Stimulated activated CD4-positive, alpha-beta T cell treated with anti-CD3 and anti-CD28 coated beads, Interleukin-2, amount 100 ng/mL, for 4 hours (primary cell): ENCODE measurements around the gene CLSTN2.

Experiments
- DNase-seq: peaks from one replicate; pipeline ENCODE4 v3.0.0-alpha.2; 2020; ENCODE audit warnings: low read depth

The CLSTN2 gene

DNA sequence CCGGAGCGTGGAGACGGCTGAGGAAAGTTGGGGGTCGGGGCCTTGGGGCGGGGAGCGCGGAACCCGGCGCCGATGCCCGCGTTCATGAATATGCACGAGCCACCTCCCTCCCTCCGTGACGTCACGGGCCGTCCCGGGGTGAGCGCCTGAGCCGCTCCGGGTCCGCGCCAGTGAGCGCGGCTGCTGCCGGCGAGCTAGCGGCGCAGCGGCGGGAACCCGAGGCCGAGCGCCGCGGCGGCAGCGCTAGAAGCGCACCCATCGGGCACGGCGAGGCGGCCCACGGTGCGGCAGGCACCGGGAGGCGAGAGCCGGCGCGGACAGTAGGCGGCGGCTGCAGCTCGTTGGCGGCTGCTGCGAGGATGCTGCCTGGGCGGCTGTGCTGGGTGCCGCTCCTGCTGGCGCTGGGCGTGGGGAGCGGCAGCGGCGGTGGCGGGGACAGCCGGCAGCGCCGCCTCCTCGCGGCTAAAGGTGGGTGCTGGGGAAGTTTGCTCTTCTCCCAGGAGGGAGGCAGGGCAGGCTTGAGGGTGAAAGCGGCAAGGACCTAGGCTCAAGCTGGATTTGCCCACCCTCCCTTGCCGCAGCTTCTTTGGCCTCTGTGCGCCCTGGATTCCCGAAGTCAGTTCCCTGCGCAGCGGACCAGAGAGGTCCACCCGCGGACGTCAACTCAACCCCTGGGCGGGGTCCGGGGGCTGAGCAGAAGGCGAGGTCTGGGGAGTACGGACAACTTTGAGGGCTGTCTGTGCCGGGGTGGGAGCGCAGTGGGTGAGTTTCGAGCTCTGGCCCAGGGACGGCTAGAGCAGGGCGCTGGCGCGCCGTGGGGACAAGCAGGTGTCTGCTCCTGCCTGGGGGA lies at the start of gene CLSTN2:
Gene CLSTN2 (plus strand): TSS at position 170 of the 850 bp plus-strand sequence.
- DNase-seq, result no peak

DNA sequence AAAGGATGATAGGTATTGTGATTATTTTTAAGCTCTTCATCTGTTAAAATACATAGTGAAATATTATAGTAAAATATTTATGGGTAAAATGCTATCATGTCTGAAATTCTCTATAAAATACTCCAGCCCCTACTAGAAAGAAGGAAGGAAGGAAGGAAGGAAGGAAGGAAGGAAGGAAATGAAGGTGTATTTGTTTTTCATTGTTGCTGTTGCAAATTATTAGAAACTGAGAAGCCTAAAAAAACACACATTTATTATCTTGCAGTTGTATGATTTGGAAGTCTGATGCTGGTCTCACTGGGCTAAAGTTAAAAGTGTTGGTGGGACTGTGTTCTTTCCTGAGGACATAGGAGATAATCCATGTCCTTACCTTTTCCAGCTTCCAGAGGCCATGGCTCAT lies 47.6 kb upstream of the CLSTN2 start:
- DNase-seq, result no peak

DNA sequence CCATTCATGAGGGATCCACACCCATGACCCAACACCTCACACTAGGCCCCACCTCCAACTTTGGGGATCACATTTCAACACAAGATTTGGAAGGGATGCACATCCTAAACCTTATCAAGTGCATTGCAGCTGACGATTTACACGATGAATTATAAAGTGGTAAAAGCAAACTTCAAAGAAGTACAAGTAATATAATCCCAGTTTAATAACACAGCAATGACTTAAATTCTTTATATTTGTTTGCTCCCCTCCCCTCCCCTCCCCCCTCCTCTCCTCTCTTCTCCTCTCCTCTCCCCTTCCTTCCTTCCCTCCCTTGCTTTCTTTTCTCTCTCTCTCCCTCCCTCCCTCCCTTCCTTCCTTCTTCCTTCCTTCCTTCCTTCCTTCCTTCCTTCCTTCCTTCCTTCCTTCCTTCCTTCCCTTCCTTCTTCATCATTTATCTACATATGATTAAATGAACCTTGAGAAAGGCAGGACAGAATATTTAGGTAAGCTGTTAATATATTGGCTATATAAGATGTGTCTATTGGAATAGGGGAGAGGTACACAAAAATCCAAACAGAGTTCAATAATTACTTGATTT lies 46.3 kb upstream of the CLSTN2 start:
- DNase-seq, result no peak

DNA sequence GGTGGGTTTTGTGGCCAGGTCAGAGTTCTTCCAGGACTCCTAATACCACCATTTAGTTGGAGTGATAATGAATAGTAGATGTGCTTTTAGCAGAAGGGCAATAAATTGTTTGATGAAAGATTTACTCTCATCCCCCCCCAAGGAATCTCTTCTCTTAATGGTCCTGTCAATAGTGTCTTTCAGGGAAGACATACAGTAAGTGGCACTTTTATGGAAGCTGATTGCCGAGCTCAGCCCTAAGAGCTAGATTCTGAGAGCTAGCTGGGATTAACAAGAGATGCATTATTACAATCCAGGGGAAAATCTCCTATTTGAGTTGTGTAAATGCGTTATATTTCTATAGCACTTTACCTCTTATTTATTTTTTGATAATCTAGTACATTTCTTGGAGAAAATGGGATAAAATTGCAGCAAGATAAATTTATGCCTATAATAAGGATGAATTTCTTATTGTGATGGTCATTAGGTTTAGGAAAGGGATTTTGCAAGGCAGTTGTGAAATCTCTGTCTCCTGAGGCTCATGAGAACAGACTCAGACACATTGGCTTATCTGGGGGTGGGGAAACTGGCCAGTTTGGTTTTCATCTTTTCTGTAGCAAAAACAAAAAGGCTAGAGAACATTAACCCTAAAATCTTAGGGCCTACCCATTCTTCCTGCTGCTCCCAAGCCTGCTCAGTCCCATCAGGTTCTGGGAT lies 41.6 kb upstream of the CLSTN2 start:
- no peak for DNase-seq

DNA sequence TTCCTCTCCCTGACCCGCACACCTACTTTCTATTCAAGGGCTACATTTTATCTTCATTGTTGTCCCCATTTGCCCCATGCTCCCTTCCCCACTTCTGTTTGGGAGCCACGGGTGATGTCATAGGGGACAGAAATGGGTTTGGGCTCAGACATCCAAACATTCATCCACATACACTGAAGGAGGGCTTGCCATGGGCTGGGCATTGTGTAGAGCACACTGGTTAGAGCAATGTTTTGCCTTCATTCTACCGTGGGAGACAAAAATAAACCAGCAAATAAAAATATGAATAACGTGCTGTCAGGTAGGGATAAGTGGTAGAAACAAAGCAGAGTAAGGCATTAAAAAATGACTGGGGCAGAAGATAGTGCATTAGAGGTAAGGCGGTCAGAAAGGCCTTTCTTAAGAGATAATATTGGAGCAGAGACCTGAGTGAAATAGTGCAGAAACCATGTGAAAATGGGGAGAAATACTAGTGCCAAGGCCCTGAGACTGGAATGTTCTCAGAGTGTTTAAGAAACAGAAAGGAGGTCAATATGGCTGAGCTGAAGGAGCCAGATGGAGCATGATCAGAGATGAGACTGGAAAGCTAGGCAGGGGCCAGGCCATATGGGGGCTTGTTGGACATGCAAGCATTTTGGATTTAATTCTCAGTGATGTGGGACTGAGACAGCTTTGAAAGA lies 40.9 kb upstream of the CLSTN2 start:
- DNase-seq, result no peak

DNA sequence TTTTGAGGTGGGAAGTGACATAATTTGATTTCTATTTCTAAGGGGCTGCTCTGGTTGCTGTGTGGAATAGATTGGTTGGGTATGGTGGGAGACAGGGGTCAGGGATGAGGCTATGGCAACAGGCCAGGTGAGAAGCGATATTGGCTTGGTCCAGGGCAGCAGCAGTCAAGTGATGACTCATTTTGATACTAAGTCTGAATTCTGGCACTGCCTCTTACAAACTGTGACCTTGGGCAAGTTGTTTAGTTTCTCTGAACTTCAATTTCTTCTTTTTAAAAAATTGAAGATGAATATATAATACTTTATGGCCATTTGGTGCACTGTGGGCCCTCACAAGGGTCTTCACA lies 40.4 kb upstream of the CLSTN2 start:
- DNase-seq, result no peak

DNA sequence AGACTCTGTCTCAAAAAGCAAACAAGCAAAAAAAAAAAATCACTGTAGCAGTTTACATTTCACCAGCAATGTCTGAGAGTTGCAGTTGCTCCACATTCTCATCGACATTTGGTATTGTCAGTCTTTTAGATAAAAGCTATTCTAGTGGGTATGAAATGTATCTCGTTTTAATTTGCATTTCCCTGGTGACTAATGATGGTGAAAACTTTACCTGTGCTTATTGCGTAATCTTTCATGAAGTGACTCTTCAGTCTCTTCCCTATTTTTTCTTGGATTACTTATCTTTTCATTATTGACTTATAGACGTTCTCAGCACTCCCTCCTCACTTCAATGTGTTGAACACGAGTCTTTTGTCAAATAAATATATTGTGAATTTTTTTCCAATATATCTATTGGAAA lies 37.2 kb upstream of the CLSTN2 start:
- no peak for DNase-seq

DNA sequence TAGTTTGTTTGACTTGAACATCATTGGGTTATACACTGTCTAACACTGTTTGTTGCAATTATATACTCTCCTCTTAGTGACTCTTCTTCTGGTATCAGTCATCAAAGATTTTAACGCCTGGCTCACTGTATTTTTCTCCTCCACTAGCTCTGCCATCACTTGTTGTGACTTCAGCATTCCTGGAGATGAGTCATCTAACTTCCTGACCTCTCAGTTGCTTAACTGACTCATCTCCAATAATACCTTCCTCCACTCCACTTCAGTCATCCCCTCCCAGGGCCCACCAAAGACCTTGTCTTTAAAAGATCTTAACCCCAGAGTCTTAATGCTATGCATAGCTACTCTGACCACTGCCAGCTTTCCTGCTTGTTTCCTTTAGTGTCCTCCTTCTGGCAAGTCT lies 28.6 kb upstream of the CLSTN2 start:
- DNase-seq, result no peak

DNA sequence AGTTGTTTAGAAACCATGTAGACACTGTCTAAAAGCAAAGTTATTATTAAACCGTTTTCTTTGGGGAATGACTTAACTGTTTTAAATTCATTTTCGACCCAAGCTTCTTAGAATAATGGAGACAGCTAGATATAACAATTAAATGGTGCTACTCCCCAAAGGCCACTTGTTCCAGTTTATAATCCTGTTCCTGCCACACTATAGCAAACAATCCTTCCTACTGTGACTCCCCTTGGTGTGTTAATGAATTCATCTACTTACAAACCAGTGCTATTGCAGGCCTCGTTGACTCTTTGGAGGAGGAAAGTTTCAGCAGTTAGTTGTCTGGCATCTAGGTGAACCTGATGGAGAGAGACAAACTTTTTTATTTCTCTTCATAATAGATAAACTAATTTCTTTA lies 25.2 kb upstream of the CLSTN2 start:
- DNase-seq, result no peak

DNA sequence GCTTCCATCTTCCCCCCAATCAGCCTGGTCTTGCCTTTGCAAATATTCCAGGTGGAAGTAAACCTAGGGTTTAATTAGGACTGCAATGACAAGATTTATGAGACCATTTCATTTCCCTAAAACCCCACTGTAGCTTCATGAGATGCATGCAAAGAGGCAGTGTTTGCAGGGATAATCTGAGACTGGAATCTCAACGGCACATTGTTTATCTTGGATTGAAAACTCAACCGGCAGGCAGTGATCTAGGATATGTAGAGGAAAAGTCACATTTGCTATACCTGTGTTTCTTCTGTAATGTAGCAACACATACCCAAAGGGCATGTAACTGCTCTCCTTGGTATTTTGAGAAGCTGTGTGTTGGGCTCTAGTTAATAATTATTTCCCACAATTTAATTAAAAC lies 18.7 kb upstream of the CLSTN2 start:
- DNase-seq, result no peak

DNA sequence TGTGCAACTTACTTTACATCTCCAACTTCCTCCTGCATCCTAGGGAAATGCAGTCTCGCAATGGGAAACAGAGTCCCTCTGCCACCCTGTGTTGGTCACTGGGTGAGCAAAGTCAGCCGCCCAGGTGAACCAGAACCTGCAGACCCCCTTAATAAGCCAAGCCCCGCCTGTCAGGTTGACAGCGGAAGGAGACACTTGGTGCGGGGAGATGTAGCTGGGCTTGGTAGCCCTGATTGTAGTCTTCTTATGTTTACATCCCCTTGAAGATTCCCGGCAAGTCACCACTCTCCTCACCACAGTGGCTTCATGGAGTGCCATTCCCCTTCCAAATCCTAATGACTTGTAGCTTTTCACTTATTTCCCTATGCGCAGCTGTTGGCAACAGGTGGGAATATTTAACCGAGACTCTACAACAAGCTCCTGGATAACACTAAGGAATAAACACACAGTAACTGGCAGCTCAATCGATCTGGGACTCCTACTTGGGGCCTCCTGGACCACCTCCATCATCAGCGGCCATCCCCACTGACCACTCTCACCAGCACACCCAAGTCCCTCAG lies 17.7 kb upstream of the CLSTN2 start:
- DNase-seq, result no peak

DNA sequence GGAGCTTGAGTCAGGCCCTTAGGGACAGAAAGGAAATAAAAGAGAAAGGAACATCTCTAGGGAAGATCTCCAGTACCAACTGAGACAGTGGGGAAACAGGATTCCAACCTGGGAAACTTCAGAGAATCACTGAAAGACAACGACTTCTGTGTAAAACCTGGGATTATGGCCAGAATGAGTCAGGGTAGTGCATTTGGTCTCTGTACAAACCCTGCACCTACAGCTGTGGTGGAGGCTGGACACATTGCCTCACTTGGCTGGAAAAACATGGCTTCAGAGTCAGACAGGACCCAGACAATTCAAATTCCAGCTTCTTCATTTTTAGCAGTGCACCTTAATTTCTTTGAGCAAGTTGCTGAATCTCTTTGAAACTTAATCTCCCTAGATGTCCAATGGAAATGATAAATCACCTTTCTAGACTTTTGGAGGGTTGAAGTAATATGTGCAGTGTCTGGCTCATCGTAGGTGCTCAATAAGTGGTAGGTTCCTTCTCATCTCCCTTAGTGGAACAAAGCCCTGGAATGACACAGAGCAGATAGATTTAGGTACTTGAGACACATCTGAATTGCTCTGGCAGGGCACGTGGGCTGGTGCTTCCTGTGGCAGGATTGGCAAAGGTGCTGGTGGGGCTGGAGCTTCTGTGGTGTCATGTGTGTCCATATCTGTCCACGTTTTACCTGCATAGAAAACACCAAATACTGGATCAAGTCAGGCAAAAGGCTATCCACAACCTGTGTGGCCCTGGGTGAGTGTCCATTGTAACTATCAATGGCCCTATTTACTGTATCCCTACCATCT lies 6.1 kb upstream of the CLSTN2 start:
- no peak for DNase-seq

DNA sequence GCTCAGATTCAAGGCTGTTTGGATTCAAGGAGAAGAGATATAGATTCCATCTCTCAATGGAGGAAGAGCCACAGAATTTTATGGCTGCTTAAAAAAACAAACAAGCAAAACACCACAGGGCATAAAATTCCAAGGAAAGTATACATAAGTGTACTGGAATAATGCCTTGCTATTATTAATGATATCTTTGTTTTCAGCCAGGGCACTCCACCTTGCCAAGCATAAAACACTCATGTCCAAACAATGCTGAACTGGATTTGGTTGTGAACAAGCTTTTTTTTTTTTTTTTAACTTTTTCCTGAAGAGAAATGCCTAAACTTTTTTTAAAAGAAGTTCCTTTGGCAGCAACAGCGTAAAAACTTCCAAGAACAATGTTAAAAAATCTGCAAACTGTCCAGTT lies 4.8 kb upstream of the CLSTN2 start:
- DNase-seq, result no peak

DNA sequence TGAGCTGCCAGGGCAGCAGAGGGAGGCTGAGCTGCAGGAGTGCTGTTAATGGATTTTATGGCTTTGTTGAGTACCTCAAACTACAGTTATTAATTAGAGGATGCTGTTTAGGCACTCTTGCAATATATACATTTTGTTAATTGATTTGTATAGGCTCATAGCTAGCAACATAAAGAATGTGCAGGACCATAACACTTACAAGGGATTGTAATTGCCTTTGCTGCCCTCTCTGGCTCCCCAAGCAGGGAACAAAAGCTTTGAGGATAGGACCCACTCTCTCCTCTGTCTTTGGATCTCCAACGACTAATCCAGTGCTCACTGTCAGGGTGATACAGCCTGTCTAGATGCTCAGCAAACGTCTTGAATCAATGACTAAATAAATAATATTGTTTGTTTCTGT lies 1.2 kb upstream of the CLSTN2 start:
- DNase-seq, result no peak

DNA sequence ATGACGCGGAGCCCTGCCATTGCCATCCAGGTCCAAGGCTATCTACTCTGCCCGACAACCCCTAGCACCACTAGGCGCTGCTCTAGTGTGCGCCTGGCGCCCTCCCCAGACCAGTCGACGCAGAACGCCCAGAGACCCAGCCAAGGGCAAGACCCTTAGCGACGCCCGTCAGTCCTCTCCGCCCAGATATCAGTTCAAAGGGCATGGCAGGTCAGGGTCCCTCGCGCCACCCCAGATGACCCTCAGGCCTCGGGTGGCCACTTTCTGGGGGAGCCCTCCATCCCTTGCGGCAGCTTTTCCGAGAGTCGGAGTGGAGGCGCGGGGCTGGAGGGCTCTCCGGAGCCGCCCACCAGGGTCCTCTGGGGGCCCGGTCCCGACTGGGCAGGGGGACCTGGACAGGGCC lies 371 bp upstream of the CLSTN2 start:
- no peak for DNase-seq

DNA sequence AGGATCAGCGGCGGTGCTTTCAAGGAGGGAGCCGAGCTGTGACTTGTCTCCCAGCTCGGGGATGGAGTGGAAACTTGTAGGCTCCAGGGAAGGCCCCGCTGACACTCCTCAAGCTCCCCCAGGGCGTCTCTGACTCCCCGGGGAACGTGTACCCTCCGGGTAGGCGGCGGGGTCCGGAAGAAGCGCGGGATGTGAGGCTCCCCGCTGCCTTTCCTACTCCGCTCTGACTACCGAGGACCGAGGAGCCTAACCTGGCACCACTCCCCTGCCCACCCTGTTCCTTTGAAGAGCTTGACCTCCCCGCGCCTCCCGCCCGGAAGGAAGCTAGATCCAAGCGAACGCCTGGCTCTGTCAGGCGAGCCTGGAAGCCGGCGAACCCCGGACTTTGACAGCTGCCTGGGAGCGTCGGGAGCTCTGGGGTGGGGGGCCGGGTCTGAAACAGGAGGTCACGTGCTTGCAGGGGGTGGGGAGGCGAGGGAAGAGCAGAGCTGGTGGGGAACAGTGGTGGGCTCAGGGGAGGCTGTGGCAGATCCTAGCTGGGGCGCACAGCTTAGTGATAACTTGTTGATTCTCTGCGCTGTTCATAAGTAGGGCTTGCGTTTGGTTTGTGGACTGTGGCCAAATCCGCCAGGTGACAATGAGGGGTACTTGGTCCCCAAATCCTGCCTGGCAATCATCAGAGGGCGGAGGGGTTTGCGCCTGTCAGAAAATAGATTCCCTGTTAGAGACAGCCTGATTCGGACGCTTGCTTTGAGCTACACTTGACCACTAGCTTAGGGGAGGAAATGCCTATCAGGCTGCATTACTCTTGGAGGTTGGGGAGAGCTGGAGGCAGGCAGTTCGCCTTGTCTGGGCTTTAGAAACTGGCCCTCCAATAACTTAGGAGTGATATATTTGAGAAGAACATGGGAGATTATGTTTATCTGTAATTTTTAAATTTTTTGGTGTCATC lies 1.2 kb downstream of the CLSTN2 start:
- DNase-seq, result no peak

DNA sequence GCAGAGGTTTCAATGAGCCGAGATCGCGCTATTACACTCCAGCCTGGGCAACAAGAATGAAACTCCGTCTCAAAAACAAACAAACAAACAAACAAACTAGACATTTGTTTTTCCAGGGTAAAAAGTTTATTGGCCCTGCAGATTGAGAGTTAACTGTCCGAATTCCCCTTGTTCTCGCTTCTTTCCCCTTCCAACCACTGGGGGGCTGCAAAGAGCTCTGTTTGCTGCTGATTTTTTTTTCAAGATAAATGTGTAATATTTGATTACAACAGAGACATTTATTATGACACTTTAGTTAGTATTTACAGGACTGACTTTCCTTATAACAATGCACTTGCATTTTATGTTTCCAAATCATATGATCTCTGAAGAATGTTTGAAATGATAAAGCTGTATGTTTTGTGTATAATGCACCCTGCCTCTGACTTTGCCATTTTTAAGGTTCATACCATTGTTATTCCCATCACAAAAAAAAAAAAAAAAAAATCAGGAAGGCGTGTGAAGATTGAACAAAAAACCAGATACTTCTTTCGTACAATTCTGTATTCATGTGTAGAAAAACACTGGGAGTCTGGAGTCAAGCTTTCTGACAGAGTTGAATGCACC lies 2.8 kb downstream of the CLSTN2 start:
- DNase-seq, result no peak

DNA sequence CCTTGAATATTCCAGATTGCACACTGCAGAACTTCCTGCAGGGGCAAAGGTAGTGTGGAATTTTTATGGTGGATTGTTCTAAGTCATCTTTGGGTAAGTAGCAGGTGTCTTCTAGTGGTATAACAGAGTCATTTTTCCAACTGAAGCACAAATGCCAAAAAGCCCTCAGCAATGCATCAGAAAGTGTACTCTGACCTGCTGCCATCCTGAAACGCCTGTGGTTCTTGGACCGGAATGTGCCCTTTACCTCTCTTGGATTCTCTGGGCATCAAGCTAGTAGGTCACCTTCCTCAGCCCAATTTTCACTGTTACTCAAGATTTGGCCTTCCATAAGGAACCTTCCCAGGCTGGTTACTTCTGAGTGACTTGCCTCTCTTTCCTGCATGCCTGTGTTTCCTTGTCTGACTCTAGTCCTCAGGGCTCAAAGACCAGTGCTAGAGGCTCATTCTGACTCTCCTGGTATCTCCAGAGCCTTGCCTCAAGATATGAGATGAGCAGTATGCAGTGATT lies 4.8 kb downstream of the CLSTN2 start:
- no peak for DNase-seq

DNA sequence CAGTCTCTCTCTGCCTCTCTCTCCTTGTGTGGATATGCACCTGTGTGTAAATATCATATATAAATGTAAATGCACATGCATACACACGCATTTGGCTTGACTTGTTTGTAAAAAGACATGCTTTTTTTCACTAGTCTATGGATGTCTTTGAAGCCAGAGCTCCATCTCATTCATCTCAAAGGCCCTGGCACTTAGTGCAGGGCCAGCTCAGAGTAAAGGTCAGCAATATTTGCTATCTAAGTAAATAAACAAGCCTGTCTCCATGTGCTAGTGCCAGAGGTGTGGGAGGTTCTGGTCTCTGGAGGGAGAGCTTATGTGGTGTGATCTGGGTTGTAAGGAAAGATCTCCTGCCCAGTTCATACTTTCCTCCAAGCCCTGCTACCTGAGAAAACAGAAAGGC lies 5.6 kb downstream of the CLSTN2 start:
- no peak for DNase-seq

DNA sequence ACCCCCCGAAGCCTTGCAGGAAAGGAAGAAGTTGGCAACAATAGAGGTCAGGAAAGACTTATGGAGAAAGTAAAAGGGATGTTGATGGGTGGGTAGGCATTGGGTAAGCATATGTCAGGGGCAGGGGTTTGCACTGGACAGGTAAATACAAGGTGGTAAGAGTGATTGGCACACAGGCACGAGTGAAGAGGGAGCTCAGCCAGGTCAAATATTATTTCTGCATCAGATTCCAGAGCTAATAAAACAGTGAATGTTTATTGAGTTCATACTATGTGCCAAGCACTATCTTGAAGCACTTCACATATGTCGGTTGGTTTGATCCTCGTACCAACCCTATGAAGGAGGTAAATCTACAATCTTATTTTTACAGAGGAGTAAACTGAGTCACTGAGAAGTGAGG lies 6.6 kb downstream of the CLSTN2 start:
- no peak for DNase-seq
